ENCODE results near the gene CHRDL2.
"Not testable (repeated sequence)": the region's sequence is repeated elsewhere in the genome, so short reads cannot be mapped to it uniquely, and the experiment has no call there.

The CHRDL2 gene

DNA sequence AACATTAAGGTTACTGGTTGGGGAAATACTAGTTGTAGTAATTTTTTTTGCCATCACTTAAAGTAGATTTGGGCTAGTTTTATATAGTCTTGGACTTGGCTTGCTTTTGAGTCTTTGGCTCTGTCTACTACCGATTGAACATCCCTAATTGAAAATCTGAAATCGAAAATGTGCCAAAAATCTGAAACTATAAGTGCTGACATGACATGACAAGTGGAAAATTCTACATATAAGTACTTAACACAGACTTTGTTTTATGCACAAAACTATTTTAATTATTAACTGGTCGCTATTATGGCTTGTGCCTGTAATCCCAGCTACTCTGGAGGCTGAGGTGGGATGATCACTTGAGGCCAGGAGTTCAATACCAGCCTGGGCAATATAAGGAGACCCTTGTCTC lies 39.9 kb upstream of the CHRDL2 start:
- Histone ChIP-seq H3K79me2 (ENCODE audit: insufficient read depth, low read depth) (peaks cover 53% of the 10 kb centered on the region; the same call in 1 of the 2 replicates), H3K36me3 (ENCODE audit: insufficient read depth) (no peaks in the 10 kb centered on the region), H3K4me1 (ENCODE audit: low read depth, poor library complexity, severe bottlenecking) (peaks cover 20% of the 10 kb centered on the region), H3K4me3 (IDR thresholded peaks at IDR 0.05; ENCODE audit: insufficient read depth, low read depth, low read length) (no peak overlapping the region), H3K27ac (no peak overlapping the region), H3K4me2 (no peak overlapping the region), H2AFZ (ENCODE audit: low read depth) (no peak overlapping the region), H3K27me3 (ENCODE audit: insufficient read depth, low read depth) (no peaks in the 10 kb centered on the region), H3K9ac (no peak overlapping the region), H4K20me1 (ENCODE audit: insufficient read depth) (0 out of 2 replicates have a peak, but pooled peaks cover 3% of the 10 kb centered on the region)
- no peak for TF ChIP-seq CTCF (conservative IDR thresholded peaks at IDR 0.05; ENCODE audit: low read depth, low read length)

DNA sequence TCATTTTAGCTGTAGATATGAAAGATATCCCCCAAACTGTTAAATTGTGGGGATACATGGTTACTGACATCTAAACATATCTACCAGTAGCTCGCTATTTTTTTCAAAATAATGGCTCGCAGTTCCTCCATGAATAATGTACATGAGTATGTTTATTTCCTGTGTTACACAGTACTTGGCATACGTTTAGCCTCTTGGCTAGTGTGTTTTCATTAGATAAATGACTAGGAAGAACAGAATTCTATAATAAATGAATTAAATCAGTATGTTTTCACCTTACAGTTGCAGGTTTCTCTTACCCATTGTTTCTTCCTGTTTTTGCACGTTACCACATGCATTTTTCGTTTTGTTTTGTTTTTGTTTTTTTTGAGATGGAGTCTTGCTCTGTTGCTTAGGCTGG lies 39.2 kb upstream of the CHRDL2 start:
- H4K20me1 ChIP-seq (ENCODE audit: insufficient read depth): 0 out of 2 replicates have a peak, but pooled peaks cover 3% of the 10 kb centered on the region
- H3K27ac ChIP-seq: no peak overlapping the region
- no peak for TF ChIP-seq CTCF (conservative IDR thresholded peaks at IDR 0.05; ENCODE audit: low read depth, low read length)
- no peaks in the 10 kb centered on the region for H3K27me3 ChIP-seq (ENCODE audit: insufficient read depth, low read depth)
- no peaks in the 10 kb centered on the region for H3K36me3 ChIP-seq (ENCODE audit: insufficient read depth)
- H3K79me2 ChIP-seq (ENCODE audit: insufficient read depth, low read depth): peaks cover 53% of the 10 kb centered on the region; the same call in 1 of the 2 replicates
- H2AFZ ChIP-seq (ENCODE audit: low read depth): no peak overlapping the region
- H3K9ac ChIP-seq: no peak overlapping the region
- H3K4me3 ChIP-seq (IDR thresholded peaks at IDR 0.05; ENCODE audit: insufficient read depth, low read depth, low read length): no peak overlapping the region
- H3K4me2 ChIP-seq: no peak overlapping the region
- H3K4me1 ChIP-seq (ENCODE audit: low read depth, poor library complexity, severe bottlenecking): peaks cover 20% of the 10 kb centered on the region

DNA sequence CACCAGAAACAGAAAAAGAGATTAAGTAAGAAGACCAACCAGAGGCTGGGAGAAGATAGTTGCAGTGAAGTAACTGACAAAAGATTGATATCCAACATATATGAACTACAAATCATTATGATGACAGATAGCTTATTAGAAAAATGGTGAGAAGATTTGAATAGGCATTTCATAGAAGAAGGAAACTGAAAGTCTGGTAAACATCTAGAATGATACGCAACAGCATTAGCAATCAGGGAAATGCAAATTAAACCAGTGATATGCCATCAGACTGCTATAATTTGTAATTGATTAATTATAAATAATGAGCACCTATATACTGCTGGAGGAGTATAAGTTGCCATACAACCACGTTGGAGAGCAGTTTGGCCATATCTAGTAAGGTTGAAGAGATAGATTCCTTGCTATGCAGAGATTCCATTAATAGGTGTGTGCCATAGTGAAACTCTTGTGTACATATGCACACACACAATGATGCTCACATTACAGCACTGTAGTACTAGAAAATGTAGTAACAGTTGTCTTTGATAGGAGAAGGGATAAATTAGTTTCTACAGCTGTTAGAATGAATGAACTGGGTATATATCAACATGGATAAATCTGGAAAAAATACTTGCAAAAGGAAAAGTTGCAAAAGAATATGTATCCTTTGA lies 38.0 kb upstream of the CHRDL2 start:
- H3K36me3 ChIP-seq (ENCODE audit: insufficient read depth): no peaks in the 10 kb centered on the region; the same call in 1 of the 2 replicates
- no peak overlapping the region; the same call in 1 of the 2 replicates for H3K27ac ChIP-seq
- no peak overlapping the region for H3K4me3 ChIP-seq (IDR thresholded peaks at IDR 0.05; ENCODE audit: insufficient read depth, low read depth, low read length)
- H2AFZ ChIP-seq (ENCODE audit: low read depth): no peak overlapping the region
- no peaks in the 10 kb centered on the region for H3K27me3 ChIP-seq (ENCODE audit: insufficient read depth, low read depth)
- no peak overlapping the region for H3K4me2 ChIP-seq
- H3K9ac ChIP-seq: no peak overlapping the region
- no peak for TF ChIP-seq CTCF (conservative IDR thresholded peaks at IDR 0.05; ENCODE audit: low read depth, low read length)
- H3K79me2 ChIP-seq (ENCODE audit: insufficient read depth, low read depth): peaks cover 50% of the 10 kb centered on the region; the same call in 1 of the 2 replicates
- H4K20me1 ChIP-seq (ENCODE audit: insufficient read depth): 0 out of 2 replicates have a peak, but pooled peaks cover 3% of the 10 kb centered on the region
- peaks cover 20% of the 10 kb centered on the region for H3K4me1 ChIP-seq (ENCODE audit: low read depth, poor library complexity, severe bottlenecking)

DNA sequence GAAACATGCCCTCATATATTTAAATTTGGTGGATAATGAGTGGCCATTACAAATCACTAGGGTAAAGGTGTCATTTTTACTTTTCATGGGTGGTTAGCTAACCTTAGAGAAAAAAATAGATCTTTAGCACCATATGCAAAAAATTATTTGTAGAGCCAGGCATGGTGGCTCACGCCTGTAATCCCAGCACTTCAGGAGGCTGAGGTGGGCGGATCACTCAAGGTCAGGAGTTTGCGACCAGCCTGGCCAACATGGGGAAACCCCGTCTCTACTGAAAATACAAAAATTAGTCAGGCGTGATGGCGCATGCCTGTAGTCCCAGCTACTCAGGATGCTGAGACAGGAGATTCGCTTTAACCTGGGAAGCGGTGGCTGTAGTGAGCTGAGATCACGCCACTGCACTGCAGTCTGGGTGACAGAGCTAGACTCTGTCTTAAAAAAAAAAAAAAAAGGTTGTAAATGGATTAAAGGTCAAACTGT lies 37.0 kb upstream of the CHRDL2 start:
- not testable (repeated sequence) for H3K9ac ChIP-seq; H3K36me3 ChIP-seq (ENCODE audit: insufficient read depth); H3K27me3 ChIP-seq (ENCODE audit: insufficient read depth, low read depth); H3K4me3 ChIP-seq (IDR thresholded peaks at IDR 0.05; ENCODE audit: insufficient read depth, low read depth, low read length); H2AFZ ChIP-seq (ENCODE audit: low read depth); H4K20me1 ChIP-seq (ENCODE audit: insufficient read depth)
- Histone ChIP-seq H3K4me2 (peak overlapping the region; percentile 47; the same call in 1 of the 2 replicates), H3K27ac (peak overlapping the region; percentile 33; the same call in 1 of the 2 replicates), H3K79me2 (ENCODE audit: insufficient read depth, low read depth) (peaks cover 52% of the 10 kb centered on the region; the same call in 1 of the 2 replicates), H3K4me1 (ENCODE audit: low read depth, poor library complexity, severe bottlenecking) (peaks cover 20% of the 10 kb centered on the region)

DNA sequence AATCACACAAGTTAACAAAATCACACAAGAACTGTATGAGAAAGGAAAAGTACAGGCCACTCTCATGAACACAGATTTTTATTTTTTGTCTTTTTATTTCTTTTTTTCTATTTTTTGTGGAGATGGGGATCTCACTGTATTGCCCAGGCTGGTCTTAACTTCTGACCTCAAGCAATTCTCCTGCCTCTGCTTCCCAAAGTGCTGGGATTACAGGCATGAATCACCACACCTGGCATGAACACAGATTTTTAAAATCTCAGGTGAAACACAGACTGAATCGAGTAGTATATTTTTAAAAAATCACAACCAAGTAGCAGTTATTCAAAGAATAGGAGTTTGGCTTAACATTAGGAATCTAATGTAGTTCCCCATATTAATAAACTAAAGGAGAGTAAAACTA lies 35.7 kb upstream of the CHRDL2 start:
- no peaks in the 10 kb centered on the region for H3K27me3 ChIP-seq (ENCODE audit: insufficient read depth, low read depth)
- H3K36me3 ChIP-seq (ENCODE audit: insufficient read depth): no peaks in the 10 kb centered on the region; the same call in 1 of the 2 replicates
- no peak for TF ChIP-seq CTCF (conservative IDR thresholded peaks at IDR 0.05; ENCODE audit: low read depth, low read length)
- no peak overlapping the region for H3K4me2 ChIP-seq
- H3K4me3 ChIP-seq (IDR thresholded peaks at IDR 0.05; ENCODE audit: insufficient read depth, low read depth, low read length): no peak overlapping the region
- H4K20me1 ChIP-seq (ENCODE audit: insufficient read depth): no peaks in the 10 kb centered on the region
- peaks cover 47% of the 10 kb centered on the region; the same call in 1 of the 2 replicates for H3K79me2 ChIP-seq (ENCODE audit: insufficient read depth, low read depth)
- H3K27ac ChIP-seq: no peak overlapping the region
- H2AFZ ChIP-seq (ENCODE audit: low read depth): no peak overlapping the region
- no peak overlapping the region for H3K9ac ChIP-seq
- peaks cover 20% of the 10 kb centered on the region for H3K4me1 ChIP-seq (ENCODE audit: low read depth, poor library complexity, severe bottlenecking)
